Astrocyte of the cerebellum (primary cell): ENCODE measurements around the gene SIPA1L3.

Experiments used
- DNase-seq: peaks from one replicate; pipeline ENCODE4 v3.0.0-alpha.2; 2011; ENCODE audit warnings: low read depth
- H3K4me3 ChIP-seq: 2 replicates; pipeline ENCODE4 v1.5.1; 2011; ENCODE audit warnings: mild to moderate bottlenecking, low read depth, low read length, moderate library complexity
- in situ Hi-C: cut with HindIII; loops from 2 replicates; pipeline ENCODE4 v1.10.0; 2017; ENCODE audit warnings: low sequenced_read_pairs
- TF ChIP-seq, protein P1 (sequence below): IDR thresholded peaks from 2 replicates; pipeline ENCODE4 v1.5.1; 2012; ENCODE audit warnings: low read length, low read depth, moderate library complexity, mild to moderate bottlenecking; ENCODE audit errors: missing control alignments

Gene SIPA1L3

DNA sequence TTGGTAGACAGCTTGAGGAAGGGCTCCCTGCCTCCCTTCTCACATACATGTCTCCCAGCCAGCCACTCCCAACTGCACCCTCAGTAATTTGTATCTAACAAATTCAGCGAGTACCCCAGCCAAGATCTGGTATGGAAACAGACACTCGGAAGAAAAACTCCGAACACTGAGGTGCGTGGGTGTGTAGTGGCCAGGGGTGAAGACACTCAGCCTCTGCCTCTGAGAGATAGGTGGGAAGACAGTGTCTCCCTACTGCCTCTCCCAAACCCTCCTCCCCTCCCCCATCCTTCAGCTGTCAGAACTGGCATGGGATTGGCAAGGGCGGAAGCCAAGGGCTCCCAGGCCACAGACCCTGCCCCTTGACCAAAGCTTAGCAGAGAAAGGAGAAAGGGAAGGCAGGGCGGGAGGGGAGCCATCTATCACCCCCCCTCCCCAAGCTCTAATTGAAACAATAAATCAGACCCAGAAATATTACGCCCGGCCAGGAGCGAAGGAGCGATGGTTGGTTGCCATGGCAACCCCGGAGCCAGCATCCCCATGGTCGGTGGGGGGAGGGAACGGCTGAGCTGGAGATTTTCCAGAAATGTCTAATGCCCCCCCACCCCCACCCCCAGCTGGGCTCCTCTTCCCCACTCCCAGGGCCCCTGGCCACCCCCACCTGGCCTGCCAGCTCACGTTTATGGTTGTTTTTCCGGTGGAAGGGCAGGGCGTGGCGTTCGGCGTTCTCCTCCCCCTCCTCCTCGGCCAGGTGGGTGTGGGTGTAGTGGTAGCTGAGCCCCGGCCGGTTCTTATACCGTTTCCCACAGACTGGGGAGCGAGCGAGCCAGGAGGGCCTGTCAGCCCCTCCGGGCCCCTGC lies 310.0 kb downstream of the SIPA1L3 start:
- TF ChIP-seq, protein P1, sequence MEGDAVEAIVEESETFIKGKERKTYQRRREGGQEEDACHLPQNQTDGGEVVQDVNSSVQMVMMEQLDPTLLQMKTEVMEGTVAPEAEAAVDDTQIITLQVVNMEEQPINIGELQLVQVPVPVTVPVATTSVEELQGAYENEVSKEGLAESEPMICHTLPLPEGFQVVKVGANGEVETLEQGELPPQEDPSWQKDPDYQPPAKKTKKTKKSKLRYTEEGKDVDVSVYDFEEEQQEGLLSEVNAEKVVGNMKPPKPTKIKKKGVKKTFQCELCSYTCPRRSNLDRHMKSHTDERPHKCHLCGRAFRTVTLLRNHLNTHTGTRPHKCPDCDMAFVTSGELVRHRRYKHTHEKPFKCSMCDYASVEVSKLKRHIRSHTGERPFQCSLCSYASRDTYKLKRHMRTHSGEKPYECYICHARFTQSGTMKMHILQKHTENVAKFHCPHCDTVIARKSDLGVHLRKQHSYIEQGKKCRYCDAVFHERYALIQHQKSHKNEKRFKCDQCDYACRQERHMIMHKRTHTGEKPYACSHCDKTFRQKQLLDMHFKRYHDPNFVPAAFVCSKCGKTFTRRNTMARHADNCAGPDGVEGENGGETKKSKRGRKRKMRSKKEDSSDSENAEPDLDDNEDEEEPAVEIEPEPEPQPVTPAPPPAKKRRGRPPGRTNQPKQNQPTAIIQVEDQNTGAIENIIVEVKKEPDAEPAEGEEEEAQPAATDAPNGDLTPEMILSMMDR: no peak
- no peak overlapping the region for H3K4me3 ChIP-seq
- DNase-seq: no peak
- in situ Hi-C loops: loop anchor here (5.0 kb wide), 1 partner anchor 75 kb away; no protein-coding TSS in a partner anchor

DNA sequence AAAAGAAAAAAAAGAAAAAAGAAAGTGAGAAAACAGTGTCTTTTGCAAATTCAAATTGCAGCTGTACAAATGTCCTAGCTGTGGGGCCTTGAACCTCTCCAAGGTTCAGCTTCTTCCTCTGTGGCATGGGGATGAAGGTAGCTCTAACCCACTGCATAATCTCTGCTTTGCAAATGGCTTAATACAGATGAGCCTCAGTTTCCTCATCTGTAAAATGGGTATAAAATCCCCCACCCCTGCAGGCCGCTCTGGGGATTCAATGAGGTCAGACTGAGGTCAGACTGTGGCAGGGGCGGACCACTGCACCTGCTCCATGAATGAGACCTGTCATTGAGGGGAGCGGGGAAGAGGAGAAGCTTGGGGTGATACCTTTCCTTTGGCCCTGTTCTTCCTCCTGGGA lies 311.2 kb downstream of the SIPA1L3 start:
- H3K4me3 ChIP-seq: no peak overlapping the region
- TF ChIP-seq, protein P1: no peak
- in situ Hi-C loops: loop anchor here (5.0 kb wide), 1 partner anchor 76 kb away; no protein-coding TSS in a partner anchor
- DNase-seq: no peak

DNA sequence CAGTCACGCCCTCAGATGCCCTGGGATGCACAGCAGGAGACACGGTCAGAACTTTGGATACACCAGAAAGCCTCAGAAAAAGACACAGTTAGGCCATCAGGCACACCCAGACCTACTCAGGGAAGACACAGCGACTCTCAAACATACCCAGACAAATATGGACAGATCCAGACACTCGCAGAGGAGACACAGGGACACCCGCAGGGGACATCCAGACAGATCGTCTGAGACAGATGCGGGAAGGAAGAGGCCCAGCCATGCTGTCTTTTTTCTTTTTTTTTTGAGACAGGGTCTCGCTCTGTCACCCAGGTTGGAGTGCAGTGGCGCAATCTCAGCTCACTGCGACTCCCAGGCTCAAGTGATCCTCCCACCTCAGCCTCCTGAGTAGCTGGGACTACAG lies 312.2 kb downstream of the SIPA1L3 start:
- no peak for DNase-seq
- in situ Hi-C loops: loop anchor here (5.0 kb wide), 1 partner anchor 77 kb away; no protein-coding TSS in a partner anchor
- H3K4me3 ChIP-seq: no peak overlapping the region
- TF ChIP-seq, protein P1: no peak

DNA sequence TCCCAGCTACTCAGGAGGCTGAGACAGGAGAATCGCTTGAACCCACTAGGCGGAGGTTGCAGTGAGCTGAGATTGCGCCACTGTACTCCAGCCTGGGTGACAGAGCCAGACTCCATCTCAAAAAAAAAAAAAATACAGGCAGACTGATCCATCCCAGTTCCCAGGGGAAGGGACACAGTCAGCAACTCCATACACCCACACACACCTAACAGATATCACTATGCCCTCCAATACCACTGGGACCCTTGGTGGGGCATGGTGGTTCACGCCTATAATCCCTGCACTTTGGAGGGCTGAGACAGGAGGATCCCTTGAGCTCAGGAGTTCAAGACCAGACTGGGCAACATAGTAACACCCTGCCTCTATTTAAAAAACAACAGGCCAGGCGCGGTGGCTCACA lies 314.4 kb downstream of the SIPA1L3 start:
- TF ChIP-seq, protein P1: no peak
- in situ Hi-C loops: no loop called here
- DNase-seq: no peak
- H3K4me3 ChIP-seq: no peak overlapping the region

DNA sequence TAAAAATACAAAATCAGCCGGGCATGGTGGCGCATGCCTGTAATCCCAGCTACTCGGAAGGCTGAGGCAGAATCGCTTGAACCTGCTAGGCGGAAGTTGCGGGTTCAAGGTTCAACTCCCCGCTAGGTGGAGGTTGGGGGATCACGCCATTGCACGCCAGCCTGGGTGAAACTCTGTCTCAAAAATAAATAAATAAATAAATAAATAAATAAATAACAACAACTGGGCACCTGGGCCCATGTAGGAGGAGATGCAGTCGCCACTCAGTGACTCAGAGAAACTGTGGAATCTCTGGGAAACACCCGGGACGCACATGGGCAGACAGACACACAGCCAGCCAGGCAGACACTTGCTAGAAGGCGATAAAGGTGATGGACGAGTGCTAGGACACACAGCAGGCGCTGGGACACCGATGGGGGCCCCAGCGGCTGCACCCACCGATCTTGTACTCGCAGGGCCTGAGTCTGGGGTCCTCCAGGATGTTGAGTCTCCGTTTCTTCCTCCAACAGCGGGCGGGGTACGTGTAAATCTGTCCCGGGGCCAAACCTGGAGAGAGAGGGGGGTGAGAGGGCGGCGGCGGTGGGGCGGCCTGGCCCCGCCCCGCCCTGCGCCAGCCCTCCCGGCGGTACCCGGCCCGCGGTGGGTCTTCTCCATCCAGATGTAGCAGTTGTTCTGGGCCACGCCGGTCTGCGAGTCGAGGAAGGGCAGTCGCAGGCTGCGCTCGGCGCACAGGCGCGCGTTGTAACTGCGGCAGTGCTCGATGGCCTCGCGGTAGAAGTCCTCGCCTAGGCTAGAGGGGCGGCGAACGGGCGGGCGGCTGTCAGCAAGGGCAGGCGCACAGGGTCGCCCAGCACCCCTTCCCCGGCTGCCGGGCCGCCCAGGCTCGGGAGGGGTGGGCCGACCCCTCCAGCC lies 315.2 kb downstream of the SIPA1L3 start:
- in situ Hi-C loops: no loop called here
- DNase-seq: no peak
- TF ChIP-seq, protein P1: no peak
- no peak overlapping the region for H3K4me3 ChIP-seq

DNA sequence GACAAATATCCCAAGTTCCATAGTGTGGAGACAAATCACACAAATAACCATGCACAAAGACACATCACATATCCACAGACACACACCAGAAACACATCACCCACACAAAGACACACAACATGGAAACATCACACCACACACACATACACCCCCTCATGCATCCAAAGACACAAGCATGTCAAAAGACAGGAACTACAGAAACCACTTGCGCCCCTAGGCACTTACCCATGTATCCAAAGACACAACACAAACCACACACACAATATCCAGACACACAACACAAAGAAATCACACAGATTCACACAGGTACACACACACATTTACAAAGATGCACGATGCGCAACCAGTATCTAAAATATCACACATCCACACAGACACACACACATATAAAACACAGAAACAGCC lies 316.1 kb downstream of the SIPA1L3 start:
- in situ Hi-C loops: no loop called here
- H3K4me3 ChIP-seq: no peak overlapping the region

More for the DNA sequence above, 316.1 kb downstream of the SIPA1L3 start:
- DNase-seq: no peak
- TF ChIP-seq, protein P1: no peak
